GM21423 (cell line): ENCODE measurements around the gene SMIM13.
A peak's percentile ranks its signal among the peaks of the same experiment; 100 is the strongest.

Source experiments
- ATAC-seq: cut with Tn5 transposase; IDR thresholded peaks from one replicate; pipeline ENCODE4 v1.9.1; 2021; ENCODE audit warnings: mild to moderate bottlenecking, moderate library complexity; ENCODE audit not compliant: unreplicated experiment

The SMIM13 gene

GRCh38 chr6:11093626-11094410 lies at the start of gene SMIM13:
Gene SMIM13, plus strand, starts transcription at chr6:11093834. Its CDS starts 480 bp downstream, at chr6:11094314.
- ATAC-seq = peak; percentile 89

- ATAC-seq = peak; percentile 53
Observed at GRCh38 chr6:11043961-11044711, 49.5 kb upstream of the SMIM13 start, which contains the start of gene ELOVL2. Gene ELOVL2, minus strand, starts transcription at chr6:11044305. Its CDS starts 75 bp downstream, at chr6:11044230.

GRCh38 chr6:11044712-11045167 lies 48.9 kb upstream of the SMIM13 start:
- ATAC-seq = no peak

GRCh38 chr6:11050731-11051130 lies 42.9 kb upstream of the SMIM13 start:
- ATAC-seq = no peak

GRCh38 chr6:11053307-11053706 lies 40.3 kb upstream of the SMIM13 start:
- ATAC-seq = no peak

GRCh38 chr6:11054722-11055121 lies 38.9 kb upstream of the SMIM13 start:
- ATAC-seq = no peak

GRCh38 chr6:11055127-11055627 lies 38.5 kb upstream of the SMIM13 start:
- no peak for ATAC-seq

- no peak for ATAC-seq
Observed at GRCh38 chr6:11056871-11057270, 36.8 kb upstream of the SMIM13 start.

GRCh38 chr6:11058406-11058805 lies 35.2 kb upstream of the SMIM13 start:
- no peak for ATAC-seq

GRCh38 chr6:11062083-11062482 lies 31.6 kb upstream of the SMIM13 start:
- ATAC-seq = no peak

GRCh38 chr6:11062715-11063114 lies 30.9 kb upstream of the SMIM13 start:
- ATAC-seq = no peak

- no peak for ATAC-seq
Observed at GRCh38 chr6:11064836-11065235, 28.8 kb upstream of the SMIM13 start.

- no peak for ATAC-seq
Observed at GRCh38 chr6:11065436-11066202, 28.0 kb upstream of the SMIM13 start.

- no peak for ATAC-seq
Observed at GRCh38 chr6:11066505-11067347, 26.9 kb upstream of the SMIM13 start.

GRCh38 chr6:11067348-11067747 lies 26.3 kb upstream of the SMIM13 start:
- no peak for ATAC-seq

GRCh38 chr6:11069760-11070159 lies 23.9 kb upstream of the SMIM13 start:
- ATAC-seq = no peak

- no peak for ATAC-seq
Observed at GRCh38 chr6:11072101-11072500, 21.5 kb upstream of the SMIM13 start.

- ATAC-seq = no peak
Observed at GRCh38 chr6:11076540-11076939, 17.1 kb upstream of the SMIM13 start.

- ATAC-seq = no peak
Observed at GRCh38 chr6:11078266-11078665, 15.4 kb upstream of the SMIM13 start.

- ATAC-seq = no peak
Observed at GRCh38 chr6:11080296-11080695, 13.3 kb upstream of the SMIM13 start.
